Measurements from ENCODE around the gene MSANTD3. TPM values are rescaled to one million over a fixed set of nuclear protein-coding genes. Genes with fewer than 3 reads are reported as not detected.

The MSANTD3 gene
- total RNA-seq, 1 experiment from 2014 or later = 86.9 TPM

GRCh38 chr9:100430286-100430940 lies 3.5 kb downstream of the MSANTD3 start:
- Histone ChIP-seq H3K4me2 (ENCODE audit: low read length) (peak overlapping the region; percentile 67), H3K27me3 (ENCODE audit: low read length) (no peaks in the 10 kb centered on the region), H3F3A (ENCODE audit: low read length, unreplicated experiment) (peaks cover 5% of the 10 kb centered on the region), H3K79me2 (ENCODE audit: low read length) (peaks cover 76% of the 10 kb centered on the region), H3K36me3 (ENCODE audit: low read depth, low read length) (no peaks in the 10 kb centered on the region), H3K9ac (ENCODE audit: low read length) (peak overlapping the region; percentile 68), H3K4me3 (ENCODE audit: low read length) (peak overlapping the region; percentile 24; the same call in 1 of the 2 replicates), H3K4me1 (ENCODE audit: insufficient read depth, low read length) (peaks cover 36% of the 10 kb centered on the region), H3K9me2 (replicated peaks; ENCODE audit: low read length) (no peaks in the 10 kb centered on the region), H3K9me3 (ENCODE audit: low read length) (no peaks in the 10 kb centered on the region), H3K27ac (ENCODE audit: low read length) (peak overlapping the region; percentile 100), H4K20me1 (ENCODE audit: low read length) (no peaks in the 10 kb centered on the region), H2AFZ (ENCODE audit: low read length) (no peak overlapping the region)
- ATAC-seq = no peak
- CTCF ChIA-PET = no interaction called here
- TF ChIP-seq EZH2 (IDR thresholded peaks at IDR 0.05; ENCODE audit: low read length, unreplicated experiment) = no peak
- TF ChIP-seq, protein P1, sequence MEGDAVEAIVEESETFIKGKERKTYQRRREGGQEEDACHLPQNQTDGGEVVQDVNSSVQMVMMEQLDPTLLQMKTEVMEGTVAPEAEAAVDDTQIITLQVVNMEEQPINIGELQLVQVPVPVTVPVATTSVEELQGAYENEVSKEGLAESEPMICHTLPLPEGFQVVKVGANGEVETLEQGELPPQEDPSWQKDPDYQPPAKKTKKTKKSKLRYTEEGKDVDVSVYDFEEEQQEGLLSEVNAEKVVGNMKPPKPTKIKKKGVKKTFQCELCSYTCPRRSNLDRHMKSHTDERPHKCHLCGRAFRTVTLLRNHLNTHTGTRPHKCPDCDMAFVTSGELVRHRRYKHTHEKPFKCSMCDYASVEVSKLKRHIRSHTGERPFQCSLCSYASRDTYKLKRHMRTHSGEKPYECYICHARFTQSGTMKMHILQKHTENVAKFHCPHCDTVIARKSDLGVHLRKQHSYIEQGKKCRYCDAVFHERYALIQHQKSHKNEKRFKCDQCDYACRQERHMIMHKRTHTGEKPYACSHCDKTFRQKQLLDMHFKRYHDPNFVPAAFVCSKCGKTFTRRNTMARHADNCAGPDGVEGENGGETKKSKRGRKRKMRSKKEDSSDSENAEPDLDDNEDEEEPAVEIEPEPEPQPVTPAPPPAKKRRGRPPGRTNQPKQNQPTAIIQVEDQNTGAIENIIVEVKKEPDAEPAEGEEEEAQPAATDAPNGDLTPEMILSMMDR (conservative IDR thresholded peaks at IDR 0.05; ENCODE audit: low read depth, low read length) = no peak
- TF ChIP-seq EZH2phosphoT487 (IDR thresholded peaks at IDR 0.05; ENCODE audit: borderline replicate concordance, low read length) = no peak
- POLR2A ChIA-PET (ENCODE audit: unreplicated experiment) = no interaction called here
- no peak for DNase-seq
- intact Hi-C loops (cut with micrococcal nuclease) = no loop called here
- no TSS peak for BruUV-seq (replicated peaks)

DNA sequence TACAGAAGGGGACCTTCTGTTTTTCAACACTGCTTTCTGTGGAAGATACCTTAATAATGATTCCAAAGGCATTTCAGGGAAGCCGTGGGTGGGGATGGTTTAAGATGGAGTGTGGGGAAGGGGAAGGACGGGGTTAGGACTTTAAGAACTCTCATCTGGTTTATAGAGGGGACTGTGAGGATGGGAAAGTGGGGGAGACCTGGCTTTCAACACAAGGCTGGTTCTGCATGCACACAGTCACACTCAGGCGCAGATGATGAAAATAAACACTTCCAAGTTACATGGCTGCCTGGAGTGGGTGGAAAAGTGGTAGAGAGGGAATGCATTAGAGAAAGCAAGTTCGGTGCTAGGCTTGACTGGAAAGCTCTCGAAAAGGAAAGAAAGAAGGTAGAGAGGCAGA lies 4.9 kb downstream of the MSANTD3 start:
- ChIA-PET CTCF (no interaction called here), POLR2A (ENCODE audit: unreplicated experiment) (no interaction called here)
- DNase-seq (no peak), ATAC-seq (no peak)
- Histone ChIP-seq H3K4me3 (ENCODE audit: low read length) (no peak overlapping the region), H3K36me3 (ENCODE audit: low read depth, low read length) (no peaks in the 10 kb centered on the region), H3F3A (ENCODE audit: low read length, unreplicated experiment) (peaks cover 5% of the 10 kb centered on the region), H3K27me3 (ENCODE audit: low read length) (no peaks in the 10 kb centered on the region), H3K9me2 (replicated peaks; ENCODE audit: low read length) (no peaks in the 10 kb centered on the region), H3K27ac (ENCODE audit: low read length) (no peak overlapping the region), H2AFZ (ENCODE audit: low read length) (no peak overlapping the region), H3K9me3 (ENCODE audit: low read length) (no peaks in the 10 kb centered on the region), H4K20me1 (ENCODE audit: low read length) (no peaks in the 10 kb centered on the region), H3K79me2 (ENCODE audit: low read length) (peaks cover 90% of the 10 kb centered on the region), H3K9ac (ENCODE audit: low read length) (no peak overlapping the region), H3K4me1 (ENCODE audit: insufficient read depth, low read length) (peaks cover 26% of the 10 kb centered on the region), H3K4me2 (ENCODE audit: low read length) (no peak overlapping the region)
- intact Hi-C loops (cut with micrococcal nuclease) = no loop called here
- TF ChIP-seq EZH2phosphoT487 (IDR thresholded peaks at IDR 0.05; ENCODE audit: borderline replicate concordance, low read length) = no peak
- no peak for TF ChIP-seq EZH2 (IDR thresholded peaks at IDR 0.05; ENCODE audit: low read length, unreplicated experiment)
- TF ChIP-seq, protein P1 (conservative IDR thresholded peaks at IDR 0.05; ENCODE audit: low read depth, low read length) = no peak
- BruUV-seq (replicated peaks) = no TSS peak

DNA sequence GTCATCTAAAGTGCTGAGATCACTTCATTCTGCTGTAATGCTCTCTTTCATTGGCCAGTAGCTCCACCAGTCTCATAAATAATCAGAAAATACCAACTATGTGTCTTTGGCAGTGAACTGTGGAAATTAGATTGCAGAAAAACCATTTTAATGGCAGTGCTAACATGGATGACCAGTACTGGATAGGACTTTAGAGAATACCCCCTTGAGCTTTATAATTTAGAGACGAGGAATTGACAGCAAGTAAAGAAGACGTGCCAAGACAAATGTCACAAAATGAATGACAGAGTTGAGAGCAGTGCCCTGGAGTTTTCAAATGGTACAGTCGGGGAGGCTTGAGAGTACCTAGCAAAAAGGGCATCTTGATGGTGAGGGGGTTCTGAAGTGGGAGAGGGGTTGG lies 5.8 kb downstream of the MSANTD3 start:
- Histone ChIP-seq H3K4me2 (ENCODE audit: low read length) (no peak overlapping the region), H3K36me3 (ENCODE audit: low read depth, low read length) (no peaks in the 10 kb centered on the region), H3K4me1 (ENCODE audit: insufficient read depth, low read length) (peaks cover 26% of the 10 kb centered on the region), H3K27me3 (ENCODE audit: low read length) (no peaks in the 10 kb centered on the region), H2AFZ (ENCODE audit: low read length) (no peak overlapping the region), H3K79me2 (ENCODE audit: low read length) (peaks cover 93% of the 10 kb centered on the region), H3K27ac (ENCODE audit: low read length) (no peak overlapping the region), H3K4me3 (ENCODE audit: low read length) (no peak overlapping the region), H4K20me1 (ENCODE audit: low read length) (no peaks in the 10 kb centered on the region), H3K9me3 (ENCODE audit: low read length) (no peaks in the 10 kb centered on the region), H3K9ac (ENCODE audit: low read length) (no peak overlapping the region), H3F3A (ENCODE audit: low read length, unreplicated experiment) (peaks cover 5% of the 10 kb centered on the region), H3K9me2 (replicated peaks; ENCODE audit: low read length) (no peaks in the 10 kb centered on the region)
- ChIA-PET POLR2A (ENCODE audit: unreplicated experiment) (no interaction called here), CTCF (no interaction called here)
- DNase-seq (no peak), ATAC-seq (no peak)
- no peak for TF ChIP-seq EZH2 (IDR thresholded peaks at IDR 0.05; ENCODE audit: low read length, unreplicated experiment)
- TF ChIP-seq EZH2phosphoT487 (IDR thresholded peaks at IDR 0.05; ENCODE audit: borderline replicate concordance, low read length) = no peak
- TF ChIP-seq, protein P1 (conservative IDR thresholded peaks at IDR 0.05; ENCODE audit: low read depth, low read length) = no peak
- intact Hi-C loops (cut with micrococcal nuclease) = no loop called here
- no TSS peak for BruUV-seq (replicated peaks)
